Cardiac muscle cell (in vitro differentiated cells and primary cell): ENCODE results near the gene ELAVL1. TPM values are rescaled to one million over a fixed set of nuclear protein-coding genes. Genes with fewer than 3 reads are reported as not detected.
A peak's percentile ranks its signal among the peaks of the same experiment; 100 is the strongest.

ENCODE experiments used
- DNase-seq, 2 donors: peaks; one replicate each; pipeline versions ENCODE4 v3.0.0 to v3.0.0-alpha.2; 2010 to 2017; ENCODE audit warnings: low read depth in 1 of 2, low spot score in 1 of 2
- H3K27ac ChIP-seq: fragments of 200-600 bp; sonication (generic); 2 replicates; pipeline ENCODE4 v1.5.1; 2016
- H3K27me3 ChIP-seq: fragments of 200-600 bp; sonication (generic); 2 replicates; pipeline ENCODE4 v1.6.0; 2016; ENCODE audit warnings: control low read depth
- H3K36me3 ChIP-seq: fragments of 200-600 bp; sonication (generic); 2 replicates; pipeline ENCODE4 v1.5.1; 2016; ENCODE audit warnings: control low read depth
- H3K4me1 ChIP-seq: fragments of 200-600 bp; sonication (generic); 2 replicates; pipeline ENCODE4 v1.8.1; 2017; ENCODE audit warnings: low read depth, mild to moderate bottlenecking, mixed run types
- H3K4me3 ChIP-seq: fragments of 200-600 bp; sonication (generic); 2 replicates; pipeline ENCODE4 v1.5.1; 2016; ENCODE audit warnings: mild to moderate bottlenecking
- H3K9me3 ChIP-seq: fragments of 200-600 bp; sonication (generic); 2 replicates; pipeline ENCODE4 v1.5.1; 2017; ENCODE audit warnings: low read depth, mild to moderate bottlenecking, control low read depth
- polyA plus RNA-seq: library from polyadenylated mRNA; unstranded; fragments of >200 nt; fragmentation: Nextera tagmentation; extraction: Ambion mirVana; gene quantifications from 2 replicates; pipeline ENCODE4 v1.2.1, GENCODE V29; 2016
- total RNA-seq: library from RNA; depleted of rRNA; stranded (reverse); fragments of >200 nt; gene quantifications from 2 replicates; pipeline ENCODE4 v1.2.3, GENCODE V29; 2016
- TF ChIP-seq, protein P1 (sequence below): IDR thresholded peaks from 2 replicates; pipeline ENCODE4 v1.5.1; 2012; ENCODE audit warnings: low read depth, mild to moderate bottlenecking, low read length

Gene ELAVL1
- total and polyA plus RNA-seq, 2 experiments from 2014 or later, result 66.5 to 104 TPM

DNA sequence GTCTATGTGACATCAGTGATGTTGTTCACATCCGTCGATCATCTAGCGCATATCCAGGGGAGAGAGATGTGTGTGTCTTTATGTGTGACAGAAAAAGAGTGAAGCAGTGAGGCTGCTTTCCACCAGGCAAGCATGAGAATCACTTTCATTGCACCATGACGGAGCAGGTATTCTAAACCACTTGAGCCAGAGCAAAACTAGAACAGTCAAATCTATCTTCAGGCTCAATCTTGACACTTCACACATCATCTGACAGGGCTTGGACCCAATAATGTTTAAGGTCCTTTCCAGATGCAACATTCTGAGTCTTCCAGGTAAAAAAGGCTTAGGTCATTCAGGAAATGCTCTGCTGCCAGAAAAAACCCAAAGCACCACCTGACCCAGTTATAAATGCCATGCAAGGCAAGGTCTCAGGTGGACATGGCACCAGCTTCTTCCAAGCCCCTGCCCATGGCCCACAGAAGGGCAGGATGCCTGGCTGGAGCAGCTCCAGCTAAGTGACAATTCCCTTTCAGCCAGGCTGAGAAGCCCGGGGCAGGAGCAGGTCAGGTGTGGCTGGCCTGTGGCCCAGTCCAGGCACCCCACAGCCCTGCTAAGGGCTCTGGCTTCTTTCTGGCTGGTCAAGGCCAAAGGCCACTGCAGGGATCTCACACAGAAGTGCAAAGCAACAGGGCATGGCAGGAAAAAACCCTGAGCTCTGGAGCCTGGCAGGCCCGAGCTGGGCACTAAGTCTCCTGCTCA lies 5.0 kb downstream of the ELAVL1 start:
- TF ChIP-seq, protein P1, sequence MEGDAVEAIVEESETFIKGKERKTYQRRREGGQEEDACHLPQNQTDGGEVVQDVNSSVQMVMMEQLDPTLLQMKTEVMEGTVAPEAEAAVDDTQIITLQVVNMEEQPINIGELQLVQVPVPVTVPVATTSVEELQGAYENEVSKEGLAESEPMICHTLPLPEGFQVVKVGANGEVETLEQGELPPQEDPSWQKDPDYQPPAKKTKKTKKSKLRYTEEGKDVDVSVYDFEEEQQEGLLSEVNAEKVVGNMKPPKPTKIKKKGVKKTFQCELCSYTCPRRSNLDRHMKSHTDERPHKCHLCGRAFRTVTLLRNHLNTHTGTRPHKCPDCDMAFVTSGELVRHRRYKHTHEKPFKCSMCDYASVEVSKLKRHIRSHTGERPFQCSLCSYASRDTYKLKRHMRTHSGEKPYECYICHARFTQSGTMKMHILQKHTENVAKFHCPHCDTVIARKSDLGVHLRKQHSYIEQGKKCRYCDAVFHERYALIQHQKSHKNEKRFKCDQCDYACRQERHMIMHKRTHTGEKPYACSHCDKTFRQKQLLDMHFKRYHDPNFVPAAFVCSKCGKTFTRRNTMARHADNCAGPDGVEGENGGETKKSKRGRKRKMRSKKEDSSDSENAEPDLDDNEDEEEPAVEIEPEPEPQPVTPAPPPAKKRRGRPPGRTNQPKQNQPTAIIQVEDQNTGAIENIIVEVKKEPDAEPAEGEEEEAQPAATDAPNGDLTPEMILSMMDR, result no peak
- H3K27ac ChIP-seq, result peak overlapping the region; percentile 32
- no peak overlapping the region for H3K4me3 ChIP-seq
- DNase-seq, result no peak
- no peaks in the 10 kb centered on the region for H3K9me3 ChIP-seq
- no peaks in the 10 kb centered on the region for H3K27me3 ChIP-seq
- peaks cover 25% of the 10 kb centered on the region for H3K4me1 ChIP-seq
- no peaks in the 10 kb centered on the region for H3K36me3 ChIP-seq

DNA sequence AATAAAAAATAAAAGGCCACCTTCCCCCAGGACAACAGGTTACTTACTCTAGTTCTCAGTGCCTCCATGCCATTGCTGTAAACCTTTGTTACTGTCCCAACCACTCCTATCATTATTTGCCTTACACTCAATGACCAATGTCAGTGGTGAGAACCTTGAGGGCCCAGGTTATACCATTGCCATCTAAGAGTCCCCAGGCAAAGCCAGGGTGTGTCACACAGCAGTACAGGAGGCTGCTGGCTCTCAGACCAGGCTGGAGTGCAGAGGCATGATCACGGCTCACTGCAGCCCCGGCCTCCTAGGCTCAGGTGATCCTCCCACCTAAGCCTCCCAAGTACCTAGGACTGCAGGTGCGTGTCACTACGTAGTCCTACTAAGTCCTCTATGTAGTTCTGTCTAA lies 6.1 kb downstream of the ELAVL1 start:
- no peak for DNase-seq
- Histone ChIP-seq H3K27me3 (no peaks in the 10 kb centered on the region), H3K4me1 (peaks cover 30% of the 10 kb centered on the region), H3K36me3 (no peaks in the 10 kb centered on the region), H3K27ac (no peak overlapping the region), H3K4me3 (no peak overlapping the region), H3K9me3 (no peaks in the 10 kb centered on the region)
- TF ChIP-seq, protein P1, result no peak

DNA sequence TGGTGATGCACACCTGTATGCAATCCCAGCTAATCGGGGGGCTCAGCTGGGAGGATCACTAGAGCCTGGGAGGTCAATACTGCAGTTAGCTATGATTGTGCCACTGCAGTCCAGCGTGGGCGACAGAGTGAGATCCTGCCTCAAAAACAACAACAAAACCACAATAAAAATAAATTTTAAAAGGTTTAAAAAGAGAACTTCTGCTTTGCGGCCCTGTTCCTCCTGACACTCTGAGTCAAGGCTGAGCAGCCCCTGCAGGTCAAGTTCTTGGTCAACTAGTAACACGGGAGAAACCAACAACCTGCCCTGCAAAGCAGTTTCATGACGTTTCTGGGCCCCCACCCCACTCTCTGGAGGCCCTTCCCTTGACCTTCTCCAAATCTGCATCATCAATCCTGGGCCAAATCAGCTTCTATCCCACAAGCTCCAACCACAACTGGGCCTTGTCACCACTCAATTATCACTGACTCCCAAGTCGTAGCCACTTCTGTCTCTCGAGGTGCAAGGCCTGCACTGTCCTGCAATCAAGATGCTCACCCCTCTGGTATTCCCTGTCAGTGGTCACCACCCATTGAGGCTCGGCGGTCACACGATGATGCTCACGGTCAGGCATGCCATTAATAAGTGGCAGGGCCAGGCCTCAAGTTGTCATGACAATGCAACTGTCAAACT lies 7.5 kb downstream of the ELAVL1 start:
- Histone ChIP-seq H3K9me3 (no peaks in the 10 kb centered on the region), H3K27me3 (no peaks in the 10 kb centered on the region), H3K27ac (peak overlapping the region; percentile 59), H3K4me3 (no peak overlapping the region), H3K4me1 (peaks cover 33% of the 10 kb centered on the region), H3K36me3 (no peaks in the 10 kb centered on the region)
- peak in 1 of 2 donors; percentile 27 for DNase-seq
- TF ChIP-seq, protein P1, result no peak

DNA sequence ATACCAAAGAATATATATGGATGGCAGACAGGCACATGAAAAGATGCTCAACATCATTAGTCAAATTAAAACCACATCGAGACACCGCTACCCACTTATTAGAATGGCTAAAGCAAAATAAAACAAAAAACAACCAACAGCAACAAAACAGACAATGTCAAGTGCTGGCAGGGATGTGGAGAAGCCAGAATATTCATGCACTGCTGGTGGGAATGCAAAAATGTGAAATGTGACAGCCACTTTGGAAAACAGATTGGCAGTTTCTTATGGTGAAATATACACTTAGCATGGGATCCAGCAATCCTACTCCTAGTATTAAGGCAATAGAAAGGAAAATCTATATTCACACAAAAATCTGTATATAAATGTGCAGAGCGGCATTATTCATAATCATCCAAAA lies 8.6 kb downstream of the ELAVL1 start:
- no peaks in the 10 kb centered on the region for H3K27me3 ChIP-seq
- H3K4me3 ChIP-seq, result no peak overlapping the region
- DNase-seq, result no peak
- peaks cover 29% of the 10 kb centered on the region for H3K4me1 ChIP-seq
- peaks cover 6% of the 10 kb centered on the region for H3K36me3 ChIP-seq
- TF ChIP-seq, protein P1, result no peak
- H3K27ac ChIP-seq, result no peak overlapping the region
- H3K9me3 ChIP-seq, result no peaks in the 10 kb centered on the region

DNA sequence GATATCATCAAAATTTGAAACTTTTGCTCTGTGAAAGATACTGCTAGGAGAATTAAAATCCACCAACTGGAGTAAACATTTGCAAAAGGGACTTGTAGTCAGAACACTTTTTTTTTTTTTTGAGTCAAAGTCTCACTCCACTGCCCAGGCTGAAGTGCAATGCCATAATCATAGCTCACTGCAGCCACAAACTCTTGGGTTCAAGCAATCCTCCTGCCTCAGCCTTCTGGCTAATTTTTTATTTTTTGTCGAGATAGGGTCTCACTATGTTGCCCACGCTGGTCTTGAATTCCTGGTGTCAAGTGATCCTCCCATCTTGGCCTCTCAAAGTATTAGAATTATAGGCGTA lies 9.7 kb downstream of the ELAVL1 start:
- Histone ChIP-seq H3K4me1 (peaks cover 23% of the 10 kb centered on the region), H3K27me3 (no peaks in the 10 kb centered on the region), H3K36me3 (peaks cover 15% of the 10 kb centered on the region), H3K4me3 (no peak overlapping the region), H3K27ac (no peak overlapping the region), H3K9me3 (no peaks in the 10 kb centered on the region)
- TF ChIP-seq, protein P1, result no peak
- DNase-seq, result no peak
